Measurements from ENCODE around the gene MED22. TPM values are rescaled to one million over a fixed set of nuclear protein-coding genes. Genes with fewer than 3 reads are reported as not detected.

Gene MED22
- total RNA-seq, 4 donors from 2014 or later, result 10.8 to 22.5 (median 15.9) TPM

Small RNA genes within 50 kb of the gene (small RNA-seq; reads per million reads assigned to genes)
- gene RF00019, result 0 reads per million in 4 donors
- gene SNORD24, result 0 reads per million in 4 donors
- gene SNORD36A, result 0 reads per million in 4 donors
- 0 reads per million in 4 donors for gene SNORD36B
- gene SNORD36C, result 0 reads per million in 4 donors

Other genes with a start within 250 kb of the MED22 start
- 10 to 100 TPM; 53.4 to 71.1 (median 55.3) TPM for gene RALGDS, start 226.9 kb downstream of the MED22 start, total RNA-seq
- 1 to 10 TPM; 3.0 to 8.8 (median 3.8) TPM for gene GBGT1, start 184.2 kb downstream of the MED22 start, total RNA-seq
- not detected for gene OBP2B, start 138.9 kb downstream of the MED22 start, total RNA-seq
- gene ABO, start 72.9 kb downstream of the MED22 start, total RNA-seq, result 10 to 100 TPM in 2 of 4 donors, 1 to 10 TPM in 2; 3.4 to 48.8 (median 8.2) TPM
- gene SURF6, start 11.9 kb downstream of the MED22 start, total RNA-seq, result 10 to 100 TPM; 14.5 to 28.6 (median 22.0) TPM
- gene RPL7A, start 87 bp upstream of the MED22 start, total RNA-seq, result 1,000 to 10,000 TPM; 1,828 to 2,553 (median 2,363) TPM
- gene SURF1, start 8.4 kb upstream of the MED22 start, total RNA-seq, result 10 to 100 TPM; 18.2 to 44.7 (median 32.0) TPM
- gene SURF2, start 8.4 kb upstream of the MED22 start, total RNA-seq, result 10 to 100 TPM; 30.1 to 36.8 (median 33.6) TPM
- 100 to 1,000 TPM; 104 to 140 (median 117) TPM for gene SURF4, start 27.9 kb upstream of the MED22 start, total RNA-seq
- gene STKLD1, start 28.2 kb upstream of the MED22 start, total RNA-seq, result under 1 TPM in 1 of 4 donors, not detected in 3; 0.38 TPM
- 10 to 100 TPM; 21.5 to 26.0 (median 21.7) TPM for gene REXO4, start 69.9 kb upstream of the MED22 start, total RNA-seq
- gene ADAMTS13, start 74.2 kb upstream of the MED22 start, total RNA-seq, result 1 to 10 TPM in 1 of 4 donors, under 1 TPM in 3; 0.21 to 2.5 (median 0.33) TPM
- gene CACFD1, start 111.8 kb upstream of the MED22 start, total RNA-seq, result 10 to 100 TPM in 1 of 4 donors, 1 to 10 TPM in 3; 5.9 to 13.7 (median 9.1) TPM
- gene SLC2A6, start 131.0 kb upstream of the MED22 start, total RNA-seq, result 1 to 10 TPM in 1 of 4 donors, under 1 TPM in 3; 0.42 to 1.1 (median 0.85) TPM
- gene MYMK, start 176.8 kb upstream of the MED22 start, total RNA-seq, result not detected
- 1 to 10 TPM; 1.1 to 2.1 (median 1.4) TPM for gene ADAMTSL2, start 186.6 kb upstream of the MED22 start, total RNA-seq